Measurements from ENCODE around the gene LRP1. TPM values are rescaled to one million over a fixed set of nuclear protein-coding genes. Genes with fewer than 3 reads are reported as not detected.

LRP1 gene
- total RNA-seq, 4 donors from 2014 or later, result 83.1 to 149 (median 106) TPM

DNA sequence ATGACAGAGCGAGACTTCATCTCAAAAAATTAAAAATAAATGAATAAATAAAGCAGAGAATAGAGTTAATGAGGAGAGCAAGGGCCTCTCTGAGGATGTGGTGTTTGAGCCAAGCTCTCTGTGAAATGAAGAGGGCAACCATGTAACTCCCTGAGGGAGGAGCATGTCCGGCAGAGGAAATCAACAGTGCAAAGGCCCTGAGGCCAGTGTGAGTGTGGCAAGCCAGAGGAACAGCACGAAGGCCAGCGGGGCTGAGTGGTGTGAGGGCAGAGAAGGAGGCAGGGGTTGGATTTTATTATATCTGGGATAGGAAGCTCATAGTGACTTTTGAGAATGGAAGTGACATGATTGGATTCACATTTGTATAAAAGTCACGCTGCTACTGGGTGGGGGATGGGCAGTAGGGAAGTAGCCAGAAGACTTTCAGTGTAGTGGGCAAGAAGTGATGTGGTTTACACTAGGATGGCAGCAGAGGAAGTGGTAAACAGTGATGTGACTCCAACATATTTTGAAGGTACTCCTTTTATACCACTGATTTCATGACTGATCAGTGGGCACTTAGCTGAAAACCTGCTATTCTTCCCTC is 29.4 kb downstream of the LRP1 start:
- TF ChIP-seq CTCF (IDR thresholded peaks at IDR 0.05) (no peak), POLR2A (IDR thresholded peaks at IDR 0.05) (no peak)
- Histone ChIP-seq H3K27me3 (no peaks in the 10 kb centered on the region), H3K9me3 (no peaks in the 10 kb centered on the region), H3K4me1 (peaks cover 26% of the 10 kb centered on the region), H3K27ac (peak overlapping the region; percentile 9), H3K36me3 (peaks cover 73% of the 10 kb centered on the region), H3K4me3 (no peak overlapping the region)
- WGBS, result 70% methylated on average over 5 of the region's 5 CpGs
- DNase-seq (ENCODE audit: low spot score in 2 of 2), result no peak

DNA sequence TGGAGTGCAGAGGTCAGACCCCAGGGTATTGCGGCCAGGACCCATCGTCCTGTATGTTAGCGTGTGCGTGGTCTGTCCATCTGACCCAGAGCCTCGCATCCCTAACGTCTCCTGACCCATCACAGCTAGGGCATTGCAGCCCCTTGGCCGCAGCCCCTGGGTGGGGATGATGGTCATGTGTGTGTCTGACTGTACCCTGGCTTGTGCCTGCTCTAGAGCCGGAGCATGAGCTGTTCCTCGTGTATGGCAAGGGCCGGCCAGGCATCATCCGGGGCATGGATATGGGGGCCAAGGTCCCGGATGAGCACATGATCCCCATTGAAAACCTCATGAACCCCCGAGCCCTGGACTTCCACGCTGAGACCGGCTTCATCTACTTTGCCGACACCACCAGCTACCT is 29.9 kb downstream of the LRP1 start:
- DNase-seq (ENCODE audit: low spot score in 2 of 2), result no peak
- no peak overlapping the region for H3K4me3 ChIP-seq
- no CpG with 5 or more reads among the region's 16 CpGs for WGBS
- TF ChIP-seq POLR2AphosphoS5 (IDR thresholded peaks at IDR 0.05) (no peak), POLR2A (IDR thresholded peaks at IDR 0.05) (no peak), EP300 (IDR thresholded peaks at IDR 0.05) (no peak), CTCF (IDR thresholded peaks at IDR 0.05) (no peak)
- peaks cover 21% of the 10 kb centered on the region for H3K4me1 ChIP-seq
- peaks cover 78% of the 10 kb centered on the region for H3K36me3 ChIP-seq
- H3K27ac ChIP-seq, result peak overlapping the region; percentile 9
- no peaks in the 10 kb centered on the region for H3K9me3 ChIP-seq
- H3K27me3 ChIP-seq, result no peaks in the 10 kb centered on the region

- no peak for TF ChIP-seq EP300 (IDR thresholded peaks at IDR 0.05)
- TF ChIP-seq CTCF (IDR thresholded peaks at IDR 0.05), result no peak
- TF ChIP-seq POLR2AphosphoS5 (IDR thresholded peaks at IDR 0.05), result no peak
- no peak for TF ChIP-seq POLR2A (IDR thresholded peaks at IDR 0.05)
- WGBS, result 60% methylated on average over 4 of the region's 4 CpGs
Measured at GRCh38 chr12:57158665-57159064, 30.4 kb downstream of the LRP1 start.

GRCh38 chr12:57159311-57159710 is 31.0 kb downstream of the LRP1 start:
- Histone ChIP-seq H3K9me3 (no peaks in the 10 kb centered on the region), H3K36me3 (peaks cover 85% of the 10 kb centered on the region), H3K27ac (no peak overlapping the region), H3K4me3 (no peak overlapping the region), H3K4me1 (peaks cover 17% of the 10 kb centered on the region), H3K27me3 (no peaks in the 10 kb centered on the region)
- TF ChIP-seq EP300 (IDR thresholded peaks at IDR 0.05), result no peak
- no peak for TF ChIP-seq POLR2A (IDR thresholded peaks at IDR 0.05)
- no peak for TF ChIP-seq POLR2AphosphoS5 (IDR thresholded peaks at IDR 0.05)
- no peak for TF ChIP-seq CTCF (IDR thresholded peaks at IDR 0.05)
- DNase-seq (ENCODE audit: low spot score in 2 of 2), result no peak
- WGBS, result 77% methylated on average over 4 of the region's 4 CpGs

More at GRCh38 chr12:57158665-57159064, 30.4 kb downstream of the LRP1 start:
- Histone ChIP-seq H3K27ac (peak overlapping the region; percentile 9), H3K4me3 (no peak overlapping the region), H3K27me3 (no peaks in the 10 kb centered on the region), H3K9me3 (no peaks in the 10 kb centered on the region), H3K4me1 (peaks cover 17% of the 10 kb centered on the region), H3K36me3 (peaks cover 80% of the 10 kb centered on the region)
- no peak for DNase-seq (ENCODE audit: low spot score in 2 of 2)

DNA sequence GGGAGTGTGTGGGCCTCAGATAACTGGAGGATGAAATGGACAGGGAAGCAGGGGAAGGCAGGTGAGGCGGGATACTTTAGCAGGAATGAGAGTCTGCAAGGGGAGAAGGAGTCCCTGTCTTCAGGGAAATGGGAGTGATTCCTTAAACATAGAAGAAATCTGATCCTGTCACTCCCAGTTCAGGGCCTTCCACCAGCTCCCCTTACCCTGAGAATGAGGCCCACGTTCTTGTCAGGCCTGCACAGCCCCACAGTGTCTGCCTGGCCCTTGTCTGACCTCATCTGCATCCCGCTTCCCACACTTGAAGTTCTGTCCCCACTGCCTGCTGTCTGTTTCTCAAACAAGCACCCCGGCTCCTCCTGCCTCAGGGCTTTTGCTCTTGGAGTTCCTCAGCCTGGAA is 31.8 kb downstream of the LRP1 start:
- TF ChIP-seq POLR2AphosphoS5 (IDR thresholded peaks at IDR 0.05) (no peak), EP300 (IDR thresholded peaks at IDR 0.05) (no peak), POLR2A (IDR thresholded peaks at IDR 0.05) (no peak), CTCF (IDR thresholded peaks at IDR 0.05) (no peak)
- Histone ChIP-seq H3K27ac (no peak overlapping the region), H3K4me1 (peaks cover 16% of the 10 kb centered on the region), H3K36me3 (peaks cover 79% of the 10 kb centered on the region), H3K9me3 (no peaks in the 10 kb centered on the region), H3K4me3 (no peak overlapping the region), H3K27me3 (no peaks in the 10 kb centered on the region)
- WGBS, result 91% methylated on average over 4 of the region's 4 CpGs
- no peak for DNase-seq (ENCODE audit: low spot score in 2 of 2)
